RWPE2 (cell line): ENCODE results near the gene P3H2.

ENCODE experiments used
- ATAC-seq: fragments of 200-7000 bp; cut with Tn5 transposase; 3 replicates; pipeline ENCODE4 v1.9.1; 2021; ENCODE audit warnings: low read depth
- DNase-seq: peaks from one replicate; pipeline ENCODE4 v3.0.0-alpha.2; 2020; ENCODE audit warnings: low spot score
- H3K27ac ChIP-seq: fragments of 450-650 bp; 2 replicates; pipeline ENCODE4 v1.5.1; 2017; ENCODE audit warnings: mild to moderate bottlenecking; ENCODE audit not compliant: poor library complexity, severe bottlenecking
- H3K27me3 ChIP-seq: fragments of 250-450 bp; sonication (Bioruptor Pico); 2 replicates; pipeline ENCODE4 v1.5.1; 2021; ENCODE audit warnings: mild to moderate bottlenecking, moderate library complexity; ENCODE audit not compliant: insufficient read depth, poor library complexity, severe bottlenecking
- H3K36me3 ChIP-seq: fragments of 250-450 bp; sonication (Bioruptor Pico); 2 replicates; pipeline ENCODE4 v1.5.1; 2020; ENCODE audit warnings: low read depth, mild to moderate bottlenecking, moderate library complexity
- H3K4me1 ChIP-seq: fragments of 250-450 bp; sonication (Bioruptor Pico); 2 replicates; pipeline ENCODE4 v1.5.1; 2021; ENCODE audit warnings: mild to moderate bottlenecking, moderate library complexity; ENCODE audit not compliant: insufficient read depth, poor library complexity, severe bottlenecking
- H3K4me3 ChIP-seq: fragments of 250-450 bp; sonication (Bioruptor Pico); 2 replicates; pipeline ENCODE4 v1.5.1; 2021; ENCODE audit warnings: mild to moderate bottlenecking, moderate library complexity; ENCODE audit not compliant: severe bottlenecking
- H3K9me3 ChIP-seq: fragments of 250-450 bp; sonication (Bioruptor Pico); 2 replicates; pipeline ENCODE4 v1.5.1; 2021; ENCODE audit warnings: mild to moderate bottlenecking, moderate library complexity; ENCODE audit not compliant: severe bottlenecking
- CTCF ChIP-seq: fragments of 450-650 bp; IDR thresholded peaks from one replicate; pipeline ENCODE4 v1.5.1; 2017; ENCODE audit warnings: mild to moderate bottlenecking, moderate library complexity; ENCODE audit not compliant: poor library complexity, severe bottlenecking

The P3H2 gene

GRCh38 chr3:190127195-190127594 lies 6.5 kb upstream of the P3H2 start:
- H3K36me3 ChIP-seq, result no peaks in the 10 kb centered on the region
- ATAC-seq (no peak), DNase-seq (no peak)
- no peak overlapping the region for H3K4me3 ChIP-seq
- no peaks in the 10 kb centered on the region for H3K9me3 ChIP-seq
- H3K27ac ChIP-seq, result no peak overlapping the region
- H3K27me3 ChIP-seq, result no peaks in the 10 kb centered on the region
- TF ChIP-seq CTCF, result no peak
- H3K4me1 ChIP-seq, result peaks cover 11% of the 10 kb centered on the region

DNA sequence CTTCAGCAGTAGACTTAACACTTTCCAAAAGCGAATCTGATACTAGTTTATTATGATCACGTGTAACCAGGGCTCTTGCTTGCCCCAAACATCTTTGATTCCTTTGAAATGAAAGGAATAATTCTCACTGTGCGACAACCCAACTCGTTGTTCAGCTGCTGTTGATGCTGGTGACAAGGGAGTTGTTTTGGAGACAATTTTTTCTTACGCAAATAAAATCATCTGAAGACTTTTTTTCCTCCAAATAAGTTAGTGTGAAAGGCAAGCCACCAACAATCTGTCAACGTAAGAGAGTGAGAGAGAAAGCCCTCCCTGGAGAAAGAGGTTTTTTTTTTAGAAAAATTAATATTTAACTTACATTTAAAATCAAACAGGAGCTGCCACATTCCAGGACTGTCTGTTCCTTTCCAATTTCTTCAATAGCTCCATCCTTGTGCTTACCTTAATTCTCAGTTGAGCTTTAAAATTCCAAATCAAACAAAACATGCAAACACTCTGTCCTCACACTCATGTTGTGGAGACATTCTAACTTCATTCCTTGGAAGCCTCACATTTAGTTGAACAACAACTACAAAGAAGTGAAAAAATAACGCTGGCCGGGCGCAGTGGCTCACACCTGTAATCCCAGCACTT lies 4.9 kb upstream of the P3H2 start:
- Histone ChIP-seq H3K9me3 (no peaks in the 10 kb centered on the region), H3K4me1 (no peaks in the 10 kb centered on the region), H3K4me3 (no peak overlapping the region), H3K27ac (no peak overlapping the region), H3K27me3 (no peaks in the 10 kb centered on the region), H3K36me3 (no peaks in the 10 kb centered on the region)
- ATAC-seq (no peak), DNase-seq (no peak)
- no peak for TF ChIP-seq CTCF

- H3K36me3 ChIP-seq, result no peaks in the 10 kb centered on the region
- no peaks in the 10 kb centered on the region for H3K27me3 ChIP-seq
- H3K4me3 ChIP-seq, result no peak overlapping the region
- peaks cover 3% of the 10 kb centered on the region for H3K4me1 ChIP-seq
- DNase-seq (no peak), ATAC-seq (no peak)
- TF ChIP-seq CTCF, result no peak
- H3K9me3 ChIP-seq, result no peaks in the 10 kb centered on the region
- no peak overlapping the region for H3K27ac ChIP-seq
Observed at GRCh38 chr3:190124067-190124466, 3.4 kb upstream of the P3H2 start.

GRCh38 chr3:190122198-190122771 lies 1.6 kb upstream of the P3H2 start:
- Histone ChIP-seq H3K27ac (no peak overlapping the region), H3K4me1 (peaks cover 12% of the 10 kb centered on the region), H3K36me3 (no peaks in the 10 kb centered on the region), H3K9me3 (no peaks in the 10 kb centered on the region), H3K4me3 (no peak overlapping the region), H3K27me3 (no peaks in the 10 kb centered on the region)
- no peak for TF ChIP-seq CTCF
- ATAC-seq (no peak), DNase-seq (no peak)

DNA sequence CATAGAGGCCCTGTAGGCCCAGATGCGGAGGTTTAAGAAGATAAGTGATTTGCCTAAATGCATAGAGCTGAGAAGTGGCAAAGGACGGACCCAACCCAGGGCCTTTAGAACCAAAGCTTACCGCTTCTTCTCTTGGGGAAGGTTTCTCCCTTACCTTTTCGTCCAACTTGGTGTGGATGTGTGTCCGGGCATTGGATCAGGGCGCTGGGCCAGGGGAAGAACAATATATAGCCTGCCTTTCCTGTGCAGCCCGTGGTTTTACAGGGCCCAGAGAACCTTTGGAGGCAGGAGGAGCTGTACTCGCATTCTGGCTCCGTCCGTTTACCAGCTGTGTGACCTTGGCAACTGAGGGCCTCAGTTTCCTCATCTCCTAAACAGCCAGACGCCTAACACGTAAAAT lies 686 bp upstream of the P3H2 start:
- Histone ChIP-seq H3K4me1 (peaks cover 12% of the 10 kb centered on the region), H3K27ac (no peak overlapping the region), H3K9me3 (no peaks in the 10 kb centered on the region), H3K27me3 (no peaks in the 10 kb centered on the region), H3K4me3 (no peak overlapping the region), H3K36me3 (no peaks in the 10 kb centered on the region)
- DNase-seq (no peak), ATAC-seq (no peak)
- no peak for TF ChIP-seq CTCF
